Activated naive CD4-positive, alpha-beta T cell treated with anti-CD3 and anti-CD28 coated beads for 36 hours (primary cell): ENCODE data around the gene OPRL1. TPM values are rescaled to one million over a fixed set of nuclear protein-coding genes. Genes with fewer than 3 reads are reported as not detected.
A peak's percentile ranks its signal among the peaks of the same experiment; 100 is the strongest.

Source experiments
- CTCF ChIA-PET: fragments of 350-600 bp; sonication (Branson Sonifier 250); formaldehyde crosslinking; loops from one replicate; lab custom pipeline; 2021; ENCODE audit warnings: antibody characterized with exemption; lab: Charles Lee
- DNase-seq: peaks from one replicate; pipeline ENCODE4 v3.0.0-alpha.2; 2020
- H3K27ac Mint-ChIP-seq: one replicate; pipeline ENCODE4 v1.8.0; 2021; ENCODE audit warnings: mild to moderate bottlenecking, mixed read lengths
- H3K27me3 Mint-ChIP-seq: one replicate; pipeline ENCODE4 v1.8.0; 2021; ENCODE audit warnings: low read depth, mixed read lengths
- H3K36me3 Mint-ChIP-seq: one replicate; pipeline ENCODE4 v1.8.0; 2021; ENCODE audit warnings: low read depth, mixed read lengths
- H3K4me1 Mint-ChIP-seq: one replicate; pipeline ENCODE4 v1.8.0; 2021; ENCODE audit warnings: low read depth, mixed read lengths
- H3K4me3 Mint-ChIP-seq: one replicate; pipeline ENCODE4 v1.8.0; 2021; ENCODE audit warnings: mild to moderate bottlenecking, moderate library complexity, mixed read lengths
- H3K9me3 Mint-ChIP-seq: one replicate; pipeline ENCODE4 v1.8.0; 2021; ENCODE audit warnings: mixed read lengths
- intact Hi-C: fragments of 100-400 bp; cut with micrococcal nuclease; formaldehyde crosslinking; loops from one replicate; pipeline ENCODE4 v1.15.1; 2023
- total RNA-seq, 2 experiments: library from RNA; stranded (reverse); gene quantifications; one replicate each; pipeline ENCODE4 v1.2.3, GENCODE V29; 2021

OPRL1 gene
- total RNA-seq, 2 experiments from 2014 or later = 0.45 to 0.47 TPM

DNA sequence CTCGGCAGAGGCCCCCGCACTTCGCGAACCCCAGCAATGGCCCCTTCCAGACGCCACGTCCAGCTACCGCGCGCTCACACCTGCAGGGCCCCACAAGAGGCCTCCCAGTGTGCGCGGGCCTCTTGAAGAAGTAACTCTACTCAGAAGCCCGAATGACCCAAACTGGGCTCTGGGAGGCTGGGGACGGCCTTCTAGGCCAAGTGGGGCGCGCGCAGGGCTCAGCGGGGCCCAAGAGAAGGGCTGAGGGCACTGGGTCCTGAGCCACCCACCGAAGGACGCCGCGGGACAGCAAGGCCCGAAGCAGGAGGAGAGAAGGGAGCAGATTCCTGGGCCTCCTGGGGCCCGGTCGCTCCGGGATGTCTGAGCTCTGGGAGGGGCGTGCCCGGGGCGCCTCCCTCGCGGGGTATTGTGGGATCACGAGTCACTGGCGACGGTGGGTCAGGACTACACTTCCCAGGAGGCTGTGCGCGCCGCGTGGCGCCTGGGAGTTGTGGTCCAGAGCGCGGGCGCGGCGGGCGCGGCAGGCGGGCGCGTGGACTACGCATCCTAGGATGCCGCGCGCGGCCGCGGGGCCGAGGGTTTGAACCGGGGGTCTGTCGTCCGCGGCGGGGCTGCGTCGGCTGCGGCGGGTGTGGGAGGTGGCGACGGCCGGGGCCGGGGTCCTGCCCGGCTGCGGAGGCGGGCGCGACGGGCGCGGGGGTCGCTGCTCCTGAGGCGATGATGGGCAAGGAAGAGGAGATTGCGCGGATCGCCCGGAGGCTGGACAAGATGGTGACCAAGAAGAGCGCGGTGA is 17.1 kb upstream of the OPRL1 start, which contains the start of gene TCEA2:
Gene TCEA2 (plus strand): TSS at position 603 of the 793 bp plus-strand sequence. CDS start 115 bp downstream, at position 718.
- CTCF ChIA-PET = interaction anchor here (0.9 to 1.4 kb wide), 5 partner anchors 9 to 82 kb away, joined by 3 to 5 read pairs (median 3); partner anchors contain the start of genes PRPF6 and RGS19
- peak within 1 kb of the TSS; percentile 89 for H3K4me3 Mint-ChIP-seq

DNA sequence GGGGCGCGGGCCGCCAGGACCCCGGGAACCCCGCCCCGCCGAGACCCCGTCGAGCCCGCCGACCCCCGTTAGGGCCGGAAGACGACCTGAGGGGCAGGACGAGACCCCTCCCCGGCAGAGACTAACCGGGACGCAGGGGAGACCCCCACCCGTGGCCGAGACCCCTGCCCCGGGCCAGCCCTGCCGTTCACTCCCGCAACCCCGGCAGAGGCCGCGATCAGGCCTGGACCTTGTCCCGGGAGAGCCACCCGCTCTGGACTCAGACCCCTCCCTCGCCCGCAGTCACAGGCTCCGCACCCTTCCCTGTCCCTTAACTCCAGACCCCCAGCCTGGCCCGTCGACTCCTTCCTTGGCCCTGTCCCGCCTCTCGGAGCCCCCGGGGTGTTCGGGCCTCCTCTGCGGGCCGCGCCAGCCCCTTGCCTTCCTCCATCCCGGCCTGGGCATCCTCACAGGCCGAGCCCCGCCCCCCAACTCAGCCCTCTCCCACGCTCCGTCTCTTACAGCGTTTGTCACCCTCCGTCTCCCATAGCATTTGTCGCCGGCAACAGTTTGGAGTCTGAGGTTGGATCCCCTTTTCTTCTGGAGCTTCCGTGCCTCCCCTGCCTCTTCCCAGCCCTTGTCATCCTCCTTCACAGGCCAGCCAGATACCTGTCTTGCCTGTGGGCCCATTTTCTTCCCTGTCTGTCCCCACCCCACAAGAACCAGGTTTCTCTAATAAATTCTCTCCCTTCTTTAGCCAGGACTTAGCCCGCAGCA is 16.3 kb upstream of the OPRL1 start:
- peak overlapping the region; percentile 54 for H3K27ac Mint-ChIP-seq
- peak; percentile 49 for DNase-seq
- H3K4me3 Mint-ChIP-seq = peak overlapping the region; percentile 89
- intact Hi-C loops = loop anchor here (1.0 to 10.0 kb wide), 5 partner anchors 14 to 409 kb away; partner anchors contain the start of genes PRPF6, RTEL1, STMN3 and UCKL1
- H3K27me3 Mint-ChIP-seq = no peaks in the 10 kb centered on the region
- H3K4me1 Mint-ChIP-seq = peaks cover 42% of the 10 kb centered on the region
- H3K9me3 Mint-ChIP-seq = no peaks in the 10 kb centered on the region
- no peaks in the 10 kb centered on the region for H3K36me3 Mint-ChIP-seq
- CTCF ChIA-PET = interaction anchor here (0.9 to 1.4 kb wide), 3 partner anchors 24 to 83 kb away, joined by 3 to 5 read pairs (median 3); partner anchors contain the start of gene PRPF6

More for the DNA sequence above, 17.1 kb upstream of the OPRL1 start, which contains the start of gene TCEA2:
- Mint-ChIP-seq H3K27me3 (no peaks in the 10 kb centered on the region), H3K36me3 (no peaks in the 10 kb centered on the region), H3K9me3 (no peaks in the 10 kb centered on the region), H3K27ac (peak within 1 kb of the TSS; percentile 54), H3K4me1 (peaks cover 47% of the 10 kb centered on the region)
- peak; percentile 98 for DNase-seq
- intact Hi-C loops = loop anchor here (1.0 to 10.0 kb wide), 5 partner anchors 15 to 408 kb away; partner anchors contain the start of genes PRPF6, RTEL1, STMN3 and UCKL1

DNA sequence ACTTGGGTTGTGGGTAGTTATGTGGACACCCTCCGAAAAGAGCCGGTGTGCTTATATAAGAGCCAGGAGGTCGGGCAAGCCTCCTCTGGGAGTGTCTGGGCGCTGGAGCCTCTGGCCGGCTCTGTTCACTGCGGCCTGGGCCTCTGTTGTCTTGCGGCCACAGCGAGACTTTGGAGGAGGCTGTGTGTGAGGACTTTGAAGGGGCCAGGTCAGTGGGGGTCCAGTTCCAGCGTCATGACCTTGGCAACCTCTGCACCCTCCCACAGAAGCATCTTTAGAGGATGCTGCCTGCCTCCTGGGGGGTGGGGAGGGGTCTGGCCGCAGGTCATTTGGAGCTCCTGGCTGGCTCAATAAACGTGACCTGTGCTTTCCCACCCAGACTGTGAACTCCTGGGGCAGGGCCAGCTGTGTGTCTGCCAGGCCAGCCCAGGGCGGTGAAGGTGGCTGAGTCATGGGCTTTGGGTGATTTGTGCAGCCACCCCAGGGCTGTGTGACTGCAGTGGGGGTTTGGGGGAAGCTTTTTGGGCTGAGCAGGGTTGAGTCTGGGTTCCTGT is 15.7 kb upstream of the OPRL1 start:
- H3K4me1 Mint-ChIP-seq = peaks cover 42% of the 10 kb centered on the region
- H3K9me3 Mint-ChIP-seq = no peaks in the 10 kb centered on the region
- CTCF ChIA-PET = interaction anchor here (1.2 kb wide), 1 partner anchor 84 kb away, joined by 3 read pairs; the partner anchor contains the start of gene PRPF6
- no peak overlapping the region for H3K27ac Mint-ChIP-seq
- no peaks in the 10 kb centered on the region for H3K36me3 Mint-ChIP-seq
- no peak for DNase-seq
- intact Hi-C loops = loop anchor here (10.0 kb wide), 1 partner anchor 409 kb away; the partner anchor contains the start of genes RTEL1 and STMN3
- H3K4me3 Mint-ChIP-seq = peak overlapping the region; percentile 89
- H3K27me3 Mint-ChIP-seq = no peaks in the 10 kb centered on the region

DNA sequence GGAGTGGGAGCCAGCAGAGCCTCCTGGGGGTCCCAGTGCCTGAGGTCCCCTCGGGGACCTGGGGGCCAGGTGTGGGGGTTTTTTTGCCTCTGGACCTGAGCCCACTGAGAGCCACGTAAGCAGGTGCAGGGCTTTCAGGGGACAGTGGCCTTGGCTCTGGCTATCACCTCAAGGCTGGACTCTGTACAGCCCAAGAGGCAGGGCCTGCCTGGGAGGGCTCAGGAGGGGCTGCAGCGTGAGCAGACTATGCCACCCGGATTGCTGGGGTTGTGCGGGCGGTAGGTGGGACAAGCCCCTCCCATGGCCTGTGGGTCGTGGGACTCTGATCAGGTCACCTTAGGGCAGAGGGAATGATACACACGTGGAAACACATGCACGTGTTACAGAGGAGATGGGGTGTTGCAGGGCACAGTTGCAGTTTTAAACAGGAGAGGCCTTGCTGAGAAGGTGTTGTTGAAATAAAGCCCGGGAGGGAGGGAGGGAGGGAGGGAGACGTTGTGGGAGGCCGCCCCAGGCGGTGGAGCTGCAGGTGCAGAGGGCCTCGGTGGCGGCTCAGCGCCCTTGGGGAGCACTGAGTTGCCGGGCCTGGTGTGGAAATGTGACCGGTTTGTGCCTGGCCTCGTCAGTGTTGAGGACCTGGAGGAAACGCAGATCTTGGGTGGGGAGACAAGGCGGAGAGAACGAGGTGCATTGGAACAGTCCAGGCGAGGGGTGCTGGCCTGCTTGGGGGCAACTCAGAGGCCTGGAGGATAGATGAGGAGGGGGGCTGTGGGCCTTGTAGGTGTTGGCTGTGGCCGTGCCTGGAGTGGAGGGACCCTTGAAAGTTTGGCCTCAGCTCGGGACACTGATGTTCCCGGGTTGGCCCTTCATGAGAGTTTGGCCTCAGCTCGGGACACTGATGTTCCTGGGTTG is 14.6 kb upstream of the OPRL1 start:
- Mint-ChIP-seq H3K36me3 (no peaks in the 10 kb centered on the region), H3K27me3 (no peaks in the 10 kb centered on the region), H3K27ac (no peak overlapping the region), H3K9me3 (no peaks in the 10 kb centered on the region), H3K4me3 (no peak overlapping the region), H3K4me1 (peaks cover 42% of the 10 kb centered on the region)
- intact Hi-C loops = loop anchor here (10.0 kb wide), 1 partner anchor 411 kb away; the partner anchor contains the start of genes RTEL1 and STMN3
- DNase-seq = no peak
- CTCF ChIA-PET = interaction anchor here (1.0 to 2.1 kb wide), 2 partner anchors 26 to 85 kb away, joined by 3 to 8 read pairs; partner anchors contain the start of gene PRPF6

DNA sequence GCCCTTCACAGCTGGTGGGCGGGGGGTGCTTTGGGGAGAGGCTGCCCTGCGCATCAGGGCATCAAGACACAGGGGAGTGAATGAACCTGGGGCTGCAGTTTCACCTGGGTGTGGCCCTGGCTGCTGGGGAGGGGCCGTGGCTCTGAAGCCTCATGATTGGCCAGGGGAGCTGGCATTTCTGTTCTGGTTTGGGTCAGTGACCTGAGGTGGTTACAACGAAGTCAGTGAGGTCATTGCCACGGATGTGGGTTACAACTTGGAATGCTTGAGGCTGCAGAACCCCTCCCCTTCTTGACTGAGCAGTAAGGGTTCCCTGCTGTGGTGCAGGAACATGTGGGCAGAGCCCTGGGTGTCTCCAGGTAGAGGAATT is 13.9 kb upstream of the OPRL1 start:
- CTCF ChIA-PET = interaction anchor here (1.0 to 2.1 kb wide), 2 partner anchors 27 to 85 kb away, joined by 3 to 8 read pairs; partner anchors contain the start of gene PRPF6
- Mint-ChIP-seq H3K4me3 (no peak overlapping the region), H3K36me3 (no peaks in the 10 kb centered on the region), H3K27ac (no peak overlapping the region), H3K9me3 (no peaks in the 10 kb centered on the region), H3K4me1 (peaks cover 42% of the 10 kb centered on the region), H3K27me3 (no peaks in the 10 kb centered on the region)
- intact Hi-C loops = loop anchor here (10.0 kb wide), 1 partner anchor 411 kb away; the partner anchor contains the start of genes RTEL1 and STMN3
- DNase-seq = peak; percentile 80

DNA sequence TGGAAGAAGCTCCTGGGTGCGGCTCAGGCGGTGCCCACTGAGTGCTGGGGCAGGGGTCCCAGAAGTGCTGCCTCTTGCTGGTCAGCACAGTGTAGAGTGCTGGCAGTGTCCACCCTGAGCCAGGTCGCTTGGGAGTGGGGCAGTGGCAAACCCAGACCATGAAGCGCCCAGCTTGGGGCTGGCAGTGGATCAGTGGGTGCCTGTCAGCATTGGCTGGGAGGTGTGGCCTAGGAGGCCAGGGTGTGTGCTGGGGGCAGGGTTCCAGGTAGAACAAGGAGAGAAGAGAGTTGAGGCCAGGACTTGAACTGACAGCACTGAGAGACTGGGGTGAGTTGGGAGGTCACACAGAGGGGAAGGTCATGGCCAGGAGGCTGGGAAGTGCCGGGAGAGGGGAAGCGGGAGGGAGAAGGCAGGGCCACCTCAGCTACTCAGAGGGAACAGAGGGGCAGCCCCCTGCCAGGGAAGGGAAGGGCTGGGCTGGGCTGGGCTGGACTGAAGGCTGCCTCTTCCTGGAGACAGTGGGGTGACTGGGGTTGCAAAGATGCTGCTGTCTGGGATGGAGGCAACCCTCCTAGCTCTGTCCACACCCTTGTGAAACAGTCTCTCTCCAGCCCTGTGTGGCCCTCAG is 12.8 kb upstream of the OPRL1 start:
- intact Hi-C loops = loop anchor here (10.0 kb wide), 1 partner anchor 412 kb away; the partner anchor contains the start of genes RTEL1 and STMN3
- H3K4me1 Mint-ChIP-seq = peaks cover 40% of the 10 kb centered on the region
- no peaks in the 10 kb centered on the region for H3K36me3 Mint-ChIP-seq
- H3K27me3 Mint-ChIP-seq = no peaks in the 10 kb centered on the region
- DNase-seq = no peak
- H3K27ac Mint-ChIP-seq = no peak overlapping the region
- CTCF ChIA-PET = interaction anchor here (2.1 kb wide), 1 partner anchor 28 kb away, joined by 8 read pairs; no protein-coding TSS in a partner anchor
- no peak overlapping the region for H3K4me3 Mint-ChIP-seq
- no peaks in the 10 kb centered on the region for H3K9me3 Mint-ChIP-seq

DNA sequence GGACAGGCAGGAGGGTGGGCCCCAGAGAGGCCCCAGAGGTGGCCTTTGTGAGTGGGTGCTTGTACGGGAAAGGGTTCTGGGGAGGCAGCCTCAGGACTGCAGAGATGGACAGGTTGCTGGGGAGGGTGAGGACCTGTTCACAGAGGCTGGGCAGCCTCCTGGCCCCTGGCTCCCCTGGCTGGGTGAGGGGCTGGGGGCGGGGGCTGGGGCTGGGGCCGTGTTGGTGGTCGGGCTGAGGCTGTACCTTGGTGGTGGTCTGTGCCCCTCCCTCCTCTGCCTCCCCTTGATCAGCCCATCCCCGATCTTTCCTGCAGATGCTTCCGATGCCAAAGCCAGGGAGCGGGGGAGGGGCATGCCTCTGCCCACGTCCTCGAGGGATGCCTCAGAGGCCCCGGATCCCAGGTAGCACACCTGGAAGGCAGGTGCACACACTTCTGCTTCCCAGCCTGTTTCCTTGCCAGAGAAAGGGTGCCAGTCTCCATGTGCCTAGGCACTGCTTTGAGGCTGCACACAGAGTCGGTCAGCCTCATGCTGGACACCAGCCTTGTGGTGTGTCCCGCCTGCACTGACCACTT is 12.1 kb upstream of the OPRL1 start:
- H3K27ac Mint-ChIP-seq = no peak overlapping the region
- H3K27me3 Mint-ChIP-seq = no peaks in the 10 kb centered on the region
- H3K9me3 Mint-ChIP-seq = no peaks in the 10 kb centered on the region
- DNase-seq = no peak
- no peaks in the 10 kb centered on the region for H3K36me3 Mint-ChIP-seq
- intact Hi-C loops = loop anchor here (10.0 kb wide), 1 partner anchor 413 kb away; the partner anchor contains the start of genes RTEL1 and STMN3
- CTCF ChIA-PET = interaction anchor here (2.1 kb wide), 1 partner anchor 29 kb away, joined by 8 read pairs; no protein-coding TSS in a partner anchor
- no peak overlapping the region for H3K4me3 Mint-ChIP-seq
- peaks cover 40% of the 10 kb centered on the region for H3K4me1 Mint-ChIP-seq

DNA sequence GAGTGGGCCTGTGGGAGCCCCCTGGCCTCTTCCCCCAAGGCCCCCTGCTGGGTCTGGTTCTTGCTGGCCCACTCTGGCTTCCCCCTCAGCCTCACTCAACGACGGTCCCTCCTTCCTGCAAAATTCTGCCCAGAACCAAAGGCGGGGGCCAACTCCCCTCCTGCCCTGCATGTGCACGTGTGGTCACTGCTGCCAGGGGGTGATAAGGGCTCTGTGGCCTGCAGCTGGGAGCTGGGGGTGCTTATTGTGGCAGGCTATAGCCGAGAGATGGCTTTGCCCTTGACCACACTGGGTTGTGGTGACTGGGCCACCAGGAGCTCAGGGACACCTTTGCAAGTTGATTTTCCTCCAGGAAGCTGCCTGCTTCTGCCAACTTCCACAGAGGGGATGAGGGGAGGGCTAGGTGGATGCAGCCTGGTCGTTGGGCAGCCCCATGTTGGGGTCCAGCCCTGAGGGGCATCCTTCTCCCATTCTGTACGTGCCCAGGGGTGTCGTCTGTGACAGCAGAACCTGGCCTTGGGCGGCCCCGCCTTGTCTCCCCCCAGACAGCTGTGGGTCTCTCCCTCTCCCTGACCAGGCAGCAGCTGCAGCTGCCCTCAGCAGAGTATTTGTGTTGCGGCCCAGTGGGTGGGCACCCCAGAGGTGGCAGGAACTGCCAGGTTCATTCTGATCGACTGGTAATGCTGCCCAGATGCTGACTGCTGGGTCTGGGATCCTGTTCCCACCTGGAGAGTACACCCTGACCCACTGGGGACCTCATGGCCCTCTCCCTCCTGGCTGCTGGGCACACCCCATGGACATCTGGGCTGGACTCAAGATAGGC is 11.3 kb upstream of the OPRL1 start:
- DNase-seq = no peak
- CTCF ChIA-PET = no interaction called here
- no peaks in the 10 kb centered on the region for H3K9me3 Mint-ChIP-seq
- no peak overlapping the region for H3K27ac Mint-ChIP-seq
- no peaks in the 10 kb centered on the region for H3K36me3 Mint-ChIP-seq
- peaks cover 39% of the 10 kb centered on the region for H3K4me1 Mint-ChIP-seq
- no peaks in the 10 kb centered on the region for H3K27me3 Mint-ChIP-seq
- intact Hi-C loops = loop anchor here (10.0 kb wide), 1 partner anchor 414 kb away; the partner anchor contains the start of genes RTEL1 and STMN3
- no peak overlapping the region for H3K4me3 Mint-ChIP-seq

DNA sequence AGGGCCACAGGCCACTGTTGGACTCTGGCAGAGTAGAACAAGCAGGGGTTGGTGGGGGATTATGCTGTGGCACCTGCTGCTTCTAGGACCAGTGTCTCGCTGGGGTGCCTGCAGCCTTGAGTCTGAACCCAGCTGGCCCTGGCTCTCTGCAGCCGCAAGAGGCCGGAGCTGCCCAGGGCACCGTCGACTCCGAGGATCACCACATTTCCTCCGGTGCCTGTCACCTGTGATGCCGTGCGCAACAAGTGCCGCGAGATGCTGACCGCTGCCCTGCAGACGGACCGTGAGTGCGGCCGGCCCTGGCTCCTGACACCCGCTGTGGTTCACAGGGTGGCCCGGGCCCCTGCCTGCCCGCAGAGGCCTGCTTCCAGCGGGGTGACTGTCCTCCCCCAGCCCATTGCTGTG is 10.7 kb upstream of the OPRL1 start:
- H3K4me1 Mint-ChIP-seq = peaks cover 33% of the 10 kb centered on the region
- intact Hi-C loops = loop anchor here (10.0 kb wide), 1 partner anchor 414 kb away; the partner anchor contains the start of genes RTEL1 and STMN3

More for the DNA sequence above, 10.7 kb upstream of the OPRL1 start:
- CTCF ChIA-PET = interaction anchor here (0.8 to 1.3 kb wide), 2 partner anchors 12 to 30 kb away, joined by 3 to 7 read pairs; no protein-coding TSS in a partner anchor
- no peak for DNase-seq
- Mint-ChIP-seq H3K4me3 (no peak overlapping the region), H3K27ac (no peak overlapping the region), H3K36me3 (no peaks in the 10 kb centered on the region), H3K9me3 (no peaks in the 10 kb centered on the region), H3K27me3 (no peaks in the 10 kb centered on the region)
